Prostate gland (tissue), 2 donors: ENCODE data around the gene SMARCA4.

Experiments used
- CTCF ChIP-seq, 4 experiments: fragments of 200-600 bp in 2 of 4; fragments of 450-650 bp in 2 of 4; sonication (generic) in 2 of 4; IDR thresholded peaks; 1 replicate in 3 of 4; 2 replicates in 1 of 4; pipeline ENCODE4 v1.5.1; 2016 to 2019; ENCODE audit warnings: antibody characterized with exemption in 4 of 4, mild to moderate bottlenecking in 2 of 4, moderate library complexity in 2 of 4
- POLR2A ChIP-seq: fragments of 450-650 bp; IDR thresholded peaks from one replicate; pipeline ENCODE4 v1.6.1; 2016; ENCODE audit warnings: antibody characterized with exemption, mild to moderate bottlenecking
- POLR2AphosphoS5 ChIP-seq: sonication (generic); formaldehyde crosslinking; IDR thresholded peaks from one replicate; pipeline ENCODE4 v1.6.1; 2017; ENCODE audit warnings: antibody characterized with exemption

- TF ChIP-seq CTCF (IDR thresholded peaks at IDR 0.05) (no peak), POLR2A (no peak), POLR2AphosphoS5 (no peak)
Observed at GRCh38 chr19:10968527-10969135, 7.8 kb downstream of the SMARCA4 start.
